Peyer's patch (tissue), 4 donors: ENCODE measurements around the gene UQCR11.

ENCODE experiments used
- POLR2A ChIP-seq, 2 donors: fragments of 450-650 bp; IDR thresholded peaks; one replicate each; pipeline ENCODE4 v1.5.1; 2017; ENCODE audit warnings: antibody characterized with exemption in 2 of 2, mild to moderate bottlenecking in 2 of 2, moderate library complexity in 2 of 2
- TF ChIP-seq, protein P1 (sequence below), 6 experiments: fragments of 450-650 bp in 4 of 6; fragments of 200-600 bp in 2 of 6; sonication (generic) in 1 of 6; IDR thresholded peaks; one replicate each; pipeline ENCODE4 v1.5.1; 2017 to 2019; ENCODE audit warnings: antibody characterized with exemption in 6 of 6, mild to moderate bottlenecking in 3 of 6, moderate library complexity in 1 of 6

DNA sequence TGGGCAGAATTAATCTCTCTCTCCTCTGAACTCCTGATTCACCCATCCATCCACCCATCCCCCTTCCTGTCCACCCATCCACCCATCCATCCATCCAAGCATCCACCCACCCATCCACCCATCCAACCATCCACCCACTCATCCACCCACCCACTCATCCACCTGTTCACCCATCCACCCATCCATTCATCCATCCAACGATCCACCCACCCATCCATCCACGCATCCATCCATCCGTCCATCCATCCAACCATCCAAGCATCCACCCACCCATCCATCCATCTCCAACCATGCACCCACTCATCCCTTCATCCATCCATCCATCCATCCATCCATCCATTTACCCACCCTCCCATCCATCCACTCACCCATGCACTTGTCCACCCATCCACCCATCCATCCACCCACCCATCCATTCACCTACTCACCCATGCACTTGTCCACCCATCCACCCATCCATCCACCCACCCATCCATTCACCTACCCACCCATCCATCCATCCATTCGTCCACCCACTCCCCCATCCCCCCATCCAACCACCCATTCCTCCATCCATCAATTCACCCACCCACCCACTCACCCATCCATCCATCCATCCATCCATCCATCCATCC lies 55.8 kb downstream of the UQCR11 start:
- TF ChIP-seq, protein P1, sequence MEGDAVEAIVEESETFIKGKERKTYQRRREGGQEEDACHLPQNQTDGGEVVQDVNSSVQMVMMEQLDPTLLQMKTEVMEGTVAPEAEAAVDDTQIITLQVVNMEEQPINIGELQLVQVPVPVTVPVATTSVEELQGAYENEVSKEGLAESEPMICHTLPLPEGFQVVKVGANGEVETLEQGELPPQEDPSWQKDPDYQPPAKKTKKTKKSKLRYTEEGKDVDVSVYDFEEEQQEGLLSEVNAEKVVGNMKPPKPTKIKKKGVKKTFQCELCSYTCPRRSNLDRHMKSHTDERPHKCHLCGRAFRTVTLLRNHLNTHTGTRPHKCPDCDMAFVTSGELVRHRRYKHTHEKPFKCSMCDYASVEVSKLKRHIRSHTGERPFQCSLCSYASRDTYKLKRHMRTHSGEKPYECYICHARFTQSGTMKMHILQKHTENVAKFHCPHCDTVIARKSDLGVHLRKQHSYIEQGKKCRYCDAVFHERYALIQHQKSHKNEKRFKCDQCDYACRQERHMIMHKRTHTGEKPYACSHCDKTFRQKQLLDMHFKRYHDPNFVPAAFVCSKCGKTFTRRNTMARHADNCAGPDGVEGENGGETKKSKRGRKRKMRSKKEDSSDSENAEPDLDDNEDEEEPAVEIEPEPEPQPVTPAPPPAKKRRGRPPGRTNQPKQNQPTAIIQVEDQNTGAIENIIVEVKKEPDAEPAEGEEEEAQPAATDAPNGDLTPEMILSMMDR (IDR thresholded peaks at IDR 0.05), result no peak
- no peak for TF ChIP-seq POLR2A (IDR thresholded peaks at IDR 0.05)
